Osteocyte (in vitro differentiated cells): ENCODE results near the gene SYT11. TPM values are rescaled to one million over a fixed set of nuclear protein-coding genes. Genes with fewer than 3 reads are reported as not detected.

Experiments used
- DNase-seq: peaks from one replicate; pipeline ENCODE4 v3.0.0; 2021; ENCODE audit warnings: mixed read lengths; ENCODE audit not compliant: unreplicated experiment; ENCODE audit errors: extremely low spot score
- H3K27ac Mint-ChIP-seq: one replicate; pipeline ENCODE4 v1.8.0; 2021; ENCODE audit warnings: mild to moderate bottlenecking, mixed read lengths; ENCODE audit not compliant: unreplicated experiment
- H3K27me3 Mint-ChIP-seq: one replicate; pipeline ENCODE4 v1.8.0; 2021; ENCODE audit warnings: mixed read lengths; ENCODE audit not compliant: unreplicated experiment
- H3K36me3 Mint-ChIP-seq: one replicate; pipeline ENCODE4 v1.8.0; 2021; ENCODE audit warnings: mixed read lengths; ENCODE audit not compliant: unreplicated experiment
- H3K4me1 Mint-ChIP-seq: one replicate; pipeline ENCODE4 v1.8.0; 2021; ENCODE audit warnings: mixed read lengths; ENCODE audit not compliant: unreplicated experiment
- H3K4me3 Mint-ChIP-seq: one replicate; pipeline ENCODE4 v1.8.0; 2021; ENCODE audit warnings: mild to moderate bottlenecking, moderate library complexity, mixed read lengths; ENCODE audit not compliant: unreplicated experiment
- H3K9me3 Mint-ChIP-seq: one replicate; pipeline ENCODE4 v1.8.0; 2021; ENCODE audit warnings: mixed read lengths; ENCODE audit not compliant: unreplicated experiment
- total RNA-seq: library from RNA; stranded (reverse); gene quantifications from 2 replicates; pipeline ENCODE4 v1.2.1, GENCODE V29; 2021
- TF ChIP-seq, protein P1 (sequence below): fragments of 200-600 bp; sonication (generic); IDR thresholded peaks from 2 replicates; pipeline ENCODE4 v1.5.0; 2021; ENCODE audit warnings: antibody characterized with exemption, mild to moderate bottlenecking, moderate library complexity

The SYT11 gene
- total RNA-seq, 1 donor from 2014 or later, result 5.3 TPM

DNA sequence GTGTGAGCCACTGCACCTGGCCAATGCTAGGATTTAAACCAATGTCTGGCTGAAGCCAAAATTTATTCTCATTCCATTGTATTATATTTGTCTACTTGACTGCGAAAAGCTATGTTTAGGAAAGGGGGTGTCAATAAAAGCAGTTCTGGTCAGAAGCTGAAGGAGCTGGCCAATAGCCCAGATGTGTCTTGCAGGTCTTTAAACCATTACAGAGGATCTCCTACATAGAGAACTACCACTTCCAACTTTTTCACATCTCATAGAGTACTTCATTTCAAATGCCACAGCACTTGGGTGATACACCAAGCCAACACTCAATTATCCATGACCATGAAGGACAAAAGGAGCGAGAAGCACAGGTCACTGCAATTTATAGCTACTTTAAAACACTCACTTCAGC, 2.5 kb downstream of the SYT11 start:
- no peak for DNase-seq
- peaks cover 17% of the 10 kb centered on the region for H3K4me1 Mint-ChIP-seq
- TF ChIP-seq, protein P1, sequence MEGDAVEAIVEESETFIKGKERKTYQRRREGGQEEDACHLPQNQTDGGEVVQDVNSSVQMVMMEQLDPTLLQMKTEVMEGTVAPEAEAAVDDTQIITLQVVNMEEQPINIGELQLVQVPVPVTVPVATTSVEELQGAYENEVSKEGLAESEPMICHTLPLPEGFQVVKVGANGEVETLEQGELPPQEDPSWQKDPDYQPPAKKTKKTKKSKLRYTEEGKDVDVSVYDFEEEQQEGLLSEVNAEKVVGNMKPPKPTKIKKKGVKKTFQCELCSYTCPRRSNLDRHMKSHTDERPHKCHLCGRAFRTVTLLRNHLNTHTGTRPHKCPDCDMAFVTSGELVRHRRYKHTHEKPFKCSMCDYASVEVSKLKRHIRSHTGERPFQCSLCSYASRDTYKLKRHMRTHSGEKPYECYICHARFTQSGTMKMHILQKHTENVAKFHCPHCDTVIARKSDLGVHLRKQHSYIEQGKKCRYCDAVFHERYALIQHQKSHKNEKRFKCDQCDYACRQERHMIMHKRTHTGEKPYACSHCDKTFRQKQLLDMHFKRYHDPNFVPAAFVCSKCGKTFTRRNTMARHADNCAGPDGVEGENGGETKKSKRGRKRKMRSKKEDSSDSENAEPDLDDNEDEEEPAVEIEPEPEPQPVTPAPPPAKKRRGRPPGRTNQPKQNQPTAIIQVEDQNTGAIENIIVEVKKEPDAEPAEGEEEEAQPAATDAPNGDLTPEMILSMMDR, result no peak
- H3K27ac Mint-ChIP-seq, result no peak overlapping the region
- no peak overlapping the region for H3K4me3 Mint-ChIP-seq
- H3K9me3 Mint-ChIP-seq, result no peaks in the 10 kb centered on the region
- peaks cover 4% of the 10 kb centered on the region for H3K27me3 Mint-ChIP-seq
- H3K36me3 Mint-ChIP-seq, result no peaks in the 10 kb centered on the region

DNA sequence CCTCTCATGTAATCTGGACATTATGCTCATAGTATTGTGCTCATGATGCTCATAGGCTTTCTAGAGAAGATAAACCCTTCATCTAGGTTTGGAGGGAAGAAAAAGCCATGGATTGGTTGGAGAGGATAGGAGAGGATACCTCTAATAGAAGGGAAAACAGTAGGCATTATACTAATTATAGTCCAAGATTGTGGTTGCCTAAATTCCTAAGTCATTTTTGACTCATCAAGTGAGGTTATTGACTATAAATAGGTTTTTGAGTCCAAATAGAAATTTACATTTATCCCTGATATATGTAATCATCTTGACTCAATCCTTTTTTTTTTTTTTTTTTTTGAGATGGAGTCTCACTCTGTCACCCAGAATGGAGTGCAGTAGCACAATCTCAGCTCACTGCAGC, 5.0 kb downstream of the SYT11 start:
- H3K9me3 Mint-ChIP-seq, result no peaks in the 10 kb centered on the region
- DNase-seq, result no peak
- peaks cover under 1% of the 10 kb centered on the region for H3K4me1 Mint-ChIP-seq
- peaks cover 4% of the 10 kb centered on the region for H3K27me3 Mint-ChIP-seq
- no peak overlapping the region for H3K27ac Mint-ChIP-seq
- no peaks in the 10 kb centered on the region for H3K36me3 Mint-ChIP-seq
- H3K4me3 Mint-ChIP-seq, result no peak overlapping the region
- TF ChIP-seq, protein P1, result no peak

DNA sequence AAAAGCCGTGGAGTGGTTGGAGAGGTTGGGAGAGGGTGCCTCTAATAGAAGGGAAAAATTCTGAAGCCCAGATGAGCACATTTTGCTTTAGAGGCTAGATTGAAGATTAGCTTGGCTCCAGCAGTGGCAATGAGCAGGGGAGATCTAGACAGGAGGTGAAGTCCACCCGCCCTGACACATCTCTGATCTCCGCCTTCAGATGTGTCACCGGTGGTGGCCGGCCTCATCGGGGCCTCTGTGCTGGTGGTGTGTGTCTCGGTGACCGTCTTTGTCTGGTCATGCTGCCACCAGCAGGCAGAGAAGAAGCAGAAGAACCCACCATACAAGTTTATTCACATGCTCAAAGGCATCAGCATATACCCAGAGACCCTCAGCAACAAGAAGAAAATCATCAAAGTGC, 8.4 kb downstream of the SYT11 start:
- H3K27ac Mint-ChIP-seq, result no peak overlapping the region
- no peaks in the 10 kb centered on the region for H3K9me3 Mint-ChIP-seq
- H3K4me3 Mint-ChIP-seq, result no peak overlapping the region
- TF ChIP-seq, protein P1, result no peak
- H3K4me1 Mint-ChIP-seq, result peaks cover 5% of the 10 kb centered on the region
- no peaks in the 10 kb centered on the region for H3K36me3 Mint-ChIP-seq
- DNase-seq, result no peak
- no peaks in the 10 kb centered on the region for H3K27me3 Mint-ChIP-seq

DNA sequence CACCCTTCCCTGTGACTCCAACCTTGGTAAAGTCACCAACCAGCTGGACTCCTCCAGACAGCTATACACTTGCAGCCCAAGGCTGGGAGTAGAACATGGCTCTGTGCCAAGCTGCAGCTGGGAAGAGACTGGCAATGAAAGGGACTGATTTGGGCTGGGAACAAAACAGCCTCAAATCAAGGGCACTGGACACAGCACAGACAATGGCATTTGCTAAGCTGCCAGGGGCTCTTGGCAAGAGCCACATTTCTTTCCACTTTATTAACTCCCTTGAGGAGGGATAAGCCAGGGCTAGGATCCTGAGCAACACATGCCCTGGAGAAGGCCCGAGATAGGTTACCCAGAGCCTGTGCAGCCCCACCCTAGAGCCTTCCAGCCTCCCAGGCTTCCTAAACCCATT, 12.0 kb downstream of the SYT11 start:
- H3K27ac Mint-ChIP-seq, result no peak overlapping the region
- TF ChIP-seq, protein P1, result no peak
- H3K4me3 Mint-ChIP-seq, result no peak overlapping the region
- no peaks in the 10 kb centered on the region for H3K27me3 Mint-ChIP-seq
- H3K4me1 Mint-ChIP-seq, result peaks cover 5% of the 10 kb centered on the region
- H3K36me3 Mint-ChIP-seq, result no peaks in the 10 kb centered on the region
- H3K9me3 Mint-ChIP-seq, result no peaks in the 10 kb centered on the region
- DNase-seq, result no peak

DNA sequence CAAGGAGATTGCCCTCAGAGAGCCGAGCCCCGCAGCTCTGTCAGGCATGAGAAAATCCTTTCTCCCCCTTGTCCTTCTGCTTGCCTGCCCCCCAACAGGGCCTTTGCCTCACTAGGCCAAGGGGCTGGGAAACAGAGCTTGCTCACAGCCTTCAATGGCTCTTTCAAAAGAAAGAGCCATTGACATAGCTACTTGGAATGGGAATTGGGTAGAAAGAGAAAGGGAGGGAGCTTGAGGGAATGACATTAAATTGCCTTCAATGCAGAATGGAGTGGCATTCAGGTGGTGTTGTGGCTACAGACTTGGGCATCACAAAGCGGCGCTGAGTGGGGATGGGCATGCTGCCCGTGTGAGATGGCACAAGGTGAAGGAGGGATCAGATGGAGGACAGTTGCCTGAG, 13.2 kb downstream of the SYT11 start:
- H3K27me3 Mint-ChIP-seq, result no peaks in the 10 kb centered on the region
- H3K4me3 Mint-ChIP-seq, result no peak overlapping the region

More for the DNA sequence above, 13.2 kb downstream of the SYT11 start:
- TF ChIP-seq, protein P1, result no peak
- no peaks in the 10 kb centered on the region for H3K36me3 Mint-ChIP-seq
- no peak for DNase-seq
- peaks cover 5% of the 10 kb centered on the region for H3K4me1 Mint-ChIP-seq
- no peak overlapping the region for H3K27ac Mint-ChIP-seq
- no peaks in the 10 kb centered on the region for H3K9me3 Mint-ChIP-seq
